HEK293T (cell line): Measurements from ENCODE around the gene SFXN4.

Experiments
- ARNT ChIP-seq: fragments of 450-650 bp; IDR thresholded peaks from 2 replicates; pipeline ENCODE4 v1.6.1; 2017; ENCODE audit warnings: mild to moderate bottlenecking
- CTBP1 ChIP-seq: fragments of 450-650 bp; IDR thresholded peaks from 2 replicates; pipeline ENCODE4 v1.6.1; 2016; ENCODE audit warnings: borderline replicate concordance
- FOXK2 ChIP-seq: fragments of 450-650 bp; IDR thresholded peaks from 2 replicates; pipeline ENCODE4 v1.6.1; 2016; ENCODE audit warnings: mild to moderate bottlenecking
- FOXM1 ChIP-seq: fragments of 450-650 bp; IDR thresholded peaks from 2 replicates; pipeline ENCODE4 v1.6.1; 2017; ENCODE audit warnings: mild to moderate bottlenecking, borderline replicate concordance
- LEF1 ChIP-seq: fragments of 450-650 bp; IDR thresholded peaks from 2 replicates; pipeline ENCODE4 v1.6.1; 2017; ENCODE audit warnings: mild to moderate bottlenecking, borderline replicate concordance
- SP1 ChIP-seq: fragments of 450-650 bp; IDR thresholded peaks from 2 replicates; pipeline ENCODE4 v1.6.1; 2017
- TF ChIP-seq, protein P1 (sequence below): fragments of 450-650 bp; IDR thresholded peaks from 2 replicates; pipeline ENCODE4 v1.6.1; 2016

DNA sequence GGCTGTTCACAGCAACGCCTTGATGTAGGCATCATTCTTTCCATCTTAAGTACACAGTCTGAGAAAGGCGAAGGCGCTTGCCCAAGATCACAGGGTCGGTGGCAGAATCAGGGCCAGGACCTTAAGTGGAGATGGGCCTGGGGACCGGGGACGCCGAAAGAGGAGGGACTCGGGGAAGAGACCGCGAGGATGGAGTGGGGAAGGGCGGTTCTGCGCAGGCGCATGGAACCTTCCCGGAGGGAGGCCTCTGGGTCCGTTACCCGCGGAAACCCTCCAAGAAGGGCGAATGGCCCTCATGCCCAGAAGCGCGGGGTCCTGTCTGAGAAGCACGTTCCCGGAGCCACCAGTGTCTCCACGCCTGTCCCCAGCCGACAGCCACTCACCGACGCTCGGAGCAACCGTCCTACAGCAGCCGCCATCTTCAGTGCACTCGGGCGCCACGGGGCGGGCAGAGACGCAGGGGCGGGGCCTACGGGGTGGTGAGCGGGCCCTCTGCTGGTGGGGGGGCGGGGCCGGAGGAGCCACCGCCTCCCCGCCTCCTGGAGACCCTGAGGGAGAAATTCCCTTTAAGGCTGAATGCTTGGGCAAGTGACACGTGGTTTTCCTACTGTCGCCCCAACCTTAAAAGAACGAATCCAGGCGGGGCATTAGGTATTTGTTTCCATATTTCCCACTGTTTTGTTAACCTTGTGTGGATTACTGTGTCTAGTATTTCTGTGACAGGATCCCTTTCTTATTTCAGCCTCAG, 13.0 kb upstream of the SFXN4 start, which contains the start of gene PRDX3:
- no peak for TF ChIP-seq LEF1
- no peak for TF ChIP-seq FOXK2
- TF ChIP-seq SP1: no peak
- no peak for TF ChIP-seq FOXM1
- no peak for TF ChIP-seq ARNT
- TF ChIP-seq, protein P1, sequence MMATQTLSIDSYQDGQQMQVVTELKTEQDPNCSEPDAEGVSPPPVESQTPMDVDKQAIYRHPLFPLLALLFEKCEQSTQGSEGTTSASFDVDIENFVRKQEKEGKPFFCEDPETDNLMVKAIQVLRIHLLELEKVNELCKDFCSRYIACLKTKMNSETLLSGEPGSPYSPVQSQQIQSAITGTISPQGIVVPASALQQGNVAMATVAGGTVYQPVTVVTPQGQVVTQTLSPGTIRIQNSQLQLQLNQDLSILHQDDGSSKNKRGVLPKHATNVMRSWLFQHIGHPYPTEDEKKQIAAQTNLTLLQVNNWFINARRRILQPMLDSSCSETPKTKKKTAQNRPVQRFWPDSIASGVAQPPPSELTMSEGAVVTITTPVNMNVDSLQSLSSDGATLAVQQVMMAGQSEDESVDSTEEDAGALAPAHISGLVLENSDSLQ: no peak
- no peak; the same call in 1 of the 2 replicates for TF ChIP-seq CTBP1
